Sigmoid colon (tissue), 7 donors: Measurements from ENCODE around the gene COL1A2. TPM values are rescaled to one million over a fixed set of nuclear protein-coding genes. Genes with fewer than 3 reads are reported as not detected.

Experiments used
- DNase-seq: peaks from one replicate; pipeline ENCODE4 v3.0.0-alpha.2; 2019
- H3K27ac ChIP-seq, 4 donors: fragments of 200-600 bp; sonication (generic); one replicate each; pipeline ENCODE4 v1.5.1; 2016 to 2019; ENCODE audit warnings: mild to moderate bottlenecking in 1 of 4
- H3K27me3 ChIP-seq, 3 donors: fragments of 200-600 bp; sonication (generic); one replicate each; pipeline ENCODE4 v1.5.1; 2019; ENCODE audit warnings: mild to moderate bottlenecking in 1 of 3
- H3K36me3 ChIP-seq, 4 donors: fragments of 200-600 bp; sonication (generic); one replicate each; pipeline ENCODE4 v1.5.1; 2016 to 2019
- H3K4me1 ChIP-seq, 4 donors: fragments of 200-600 bp; sonication (generic); one replicate each; pipeline ENCODE4 v1.5.1; 2017 to 2019
- H3K4me3 ChIP-seq, 4 donors: fragments of 200-600 bp; sonication (generic); one replicate each; pipeline ENCODE4 v1.5.1; 2017 to 2019; ENCODE audit warnings: mild to moderate bottlenecking in 2 of 4, moderate library complexity in 1 of 4
- H3K9me3 ChIP-seq, 4 donors: fragments of 200-600 bp in 3 of 4; sonication (generic) in 3 of 4; one replicate each; pipeline versions ENCODE4 v1.5.1 to v1.6.1; 2013 to 2019
- CTCF ChIP-seq, 4 experiments: fragments of 450-650 bp in 3 of 4; fragments of 200-600 bp in 1 of 4; IDR thresholded peaks; one replicate each; pipeline ENCODE4 v1.5.1; 2016 to 2019; ENCODE audit warnings: antibody characterized with exemption in 4 of 4, mild to moderate bottlenecking in 3 of 4, moderate library complexity in 2 of 4
- EP300 ChIP-seq, 4 donors: sonication (generic); formaldehyde crosslinking; IDR thresholded peaks; one replicate each; pipeline ENCODE4 v1.6.1; 2017; ENCODE audit warnings: antibody characterized with exemption in 4 of 4
- POLR2A ChIP-seq, 2 donors: fragments of 450-650 bp; IDR thresholded peaks; one replicate each; pipeline ENCODE4 v1.6.1; 2016; ENCODE audit warnings: antibody characterized with exemption in 2 of 2, mild to moderate bottlenecking in 2 of 2, moderate library complexity in 2 of 2
- POLR2AphosphoS5 ChIP-seq, 4 donors: sonication (generic); formaldehyde crosslinking; IDR thresholded peaks; one replicate each; pipeline ENCODE4 v1.6.1; 2017; ENCODE audit warnings: antibody characterized with exemption in 4 of 4
- WGBS, 2 donors: extraction: QIAGEN DNeasy Blood & Tissue Kit; methylation state at CpG; one replicate each; pipeline ENCODE4 v1.1.7; 2013; 5-methylcytosine and 5-hydroxymethylcytosine counted together
- intact Hi-C: fragments of 100-400 bp; cut with DNase I; formaldehyde crosslinking; loops from one replicate; pipeline ENCODE4 v1.15.1; 2023
- polyA plus RNA-seq, 3 donors: library from polyadenylated mRNA; stranded (reverse); fragments of 200-250 nt; gene quantifications; one replicate each; pipeline ENCODE4 v1.2.3, GENCODE V29; 2013
- total RNA-seq, 4 donors: library from RNA; depleted of rRNA; stranded (reverse); fragments of >200 nt; gene quantifications; one replicate each; pipeline ENCODE4 v1.1.0, GENCODE V29; 2016
- donor health status: healthy with polysubstance abuse.
- donor health status: Bipolar disorder and iron deficiency.
- donor health status: healthy.

Gene COL1A2
- total and polyA plus RNA-seq, 7 donors = 12.3 to 1,047 (median 104) TPM

GRCh38 chr7:94376281-94376680 lies 18.4 kb upstream of the COL1A2 start:
- intact Hi-C loops = no loop called here
- peak overlapping the region; percentile 86 to 95 (median 86) for H3K27ac ChIP-seq
- H3K27me3 ChIP-seq = no peaks in the 10 kb centered on the region
- 84 to 88% methylated on average over 1 of the region's 1 CpG for WGBS, 2 donors
- H3K4me3 ChIP-seq = no peak overlapping the region
- no peaks in the 10 kb centered on the region for H3K36me3 ChIP-seq
- peaks cover 0 to 53% (median 35%) of the 10 kb centered on the region in 4 donors for H3K4me1 ChIP-seq
- no peak for DNase-seq
- H3K9me3 ChIP-seq = no peaks in the 10 kb centered on the region
- TF ChIP-seq CTCF (IDR thresholded peaks at IDR 0.05) (no peak), POLR2A (IDR thresholded peaks at IDR 0.05) (no peak), EP300 (IDR thresholded peaks at IDR 0.05) (no peak), POLR2AphosphoS5 (IDR thresholded peaks at IDR 0.05) (no peak)

GRCh38 chr7:94378356-94378755 lies 16.3 kb upstream of the COL1A2 start:
- intact Hi-C loops = no loop called here

GRCh38 chr7:94380264-94380663 lies 14.4 kb upstream of the COL1A2 start:
- intact Hi-C loops = no loop called here
- H3K4me1 ChIP-seq = peaks cover 0 to 34% (median 23%) of the 10 kb centered on the region in 4 donors
- no peak for TF ChIP-seq POLR2AphosphoS5 (IDR thresholded peaks at IDR 0.05)
- TF ChIP-seq EP300 (IDR thresholded peaks at IDR 0.05) = no peak
- TF ChIP-seq CTCF (IDR thresholded peaks at IDR 0.05) = no peak
- no peak for TF ChIP-seq POLR2A (IDR thresholded peaks at IDR 0.05)
- H3K36me3 ChIP-seq = no peaks in the 10 kb centered on the region
- H3K4me3 ChIP-seq = no peak overlapping the region
- DNase-seq = no peak
- H3K27me3 ChIP-seq = no peaks in the 10 kb centered on the region
- no peak overlapping the region for H3K27ac ChIP-seq
- no peaks in the 10 kb centered on the region for H3K9me3 ChIP-seq

More at GRCh38 chr7:94378356-94378755, 16.3 kb upstream of the COL1A2 start:
- DNase-seq = no peak
- TF ChIP-seq EP300 (IDR thresholded peaks at IDR 0.05) (no peak), POLR2A (IDR thresholded peaks at IDR 0.05) (no peak), POLR2AphosphoS5 (IDR thresholded peaks at IDR 0.05) (no peak), CTCF (IDR thresholded peaks at IDR 0.05) (no peak)
- peaks cover 0 to 53% (median 35%) of the 10 kb centered on the region in 4 donors for H3K4me1 ChIP-seq
- H3K9me3 ChIP-seq = no peaks in the 10 kb centered on the region
- H3K27me3 ChIP-seq = no peaks in the 10 kb centered on the region
- 30 to 55% methylated on average over 3 of the region's 3 CpGs for WGBS, 2 donors
- H3K27ac ChIP-seq = peak overlapping the region in 1 of 4 donors; percentile 95
- no peak overlapping the region for H3K4me3 ChIP-seq
- H3K36me3 ChIP-seq = no peaks in the 10 kb centered on the region

GRCh38 chr7:94382132-94382531 lies 12.6 kb upstream of the COL1A2 start:
- H3K36me3 ChIP-seq = no peaks in the 10 kb centered on the region
- WGBS, 2 donors = 69 to 91% methylated on average over 3 of the region's 3 CpGs
- intact Hi-C loops = no loop called here
- H3K4me3 ChIP-seq = no peak overlapping the region
- H3K27ac ChIP-seq = no peak overlapping the region
- no peaks in the 10 kb centered on the region for H3K27me3 ChIP-seq
- no peak for DNase-seq
- peaks cover 0 to 15% (median 12%) of the 10 kb centered on the region in 4 donors for H3K4me1 ChIP-seq
- TF ChIP-seq POLR2A (IDR thresholded peaks at IDR 0.05) (no peak), POLR2AphosphoS5 (IDR thresholded peaks at IDR 0.05) (no peak), CTCF (IDR thresholded peaks at IDR 0.05) (no peak), EP300 (IDR thresholded peaks at IDR 0.05) (no peak)
- H3K9me3 ChIP-seq = no peaks in the 10 kb centered on the region

GRCh38 chr7:94382746-94383145 lies 11.9 kb upstream of the COL1A2 start:
- no peak overlapping the region for H3K27ac ChIP-seq
- intact Hi-C loops = no loop called here
- no peak for TF ChIP-seq POLR2AphosphoS5 (IDR thresholded peaks at IDR 0.05)
- TF ChIP-seq CTCF (IDR thresholded peaks at IDR 0.05) = no peak
- no peak for TF ChIP-seq POLR2A (IDR thresholded peaks at IDR 0.05)
- no peak for TF ChIP-seq EP300 (IDR thresholded peaks at IDR 0.05)
- WGBS, 2 donors = 43 to 70% methylated on average over 1 of the region's 1 CpG
- H3K9me3 ChIP-seq = no peaks in the 10 kb centered on the region
- H3K27me3 ChIP-seq = no peaks in the 10 kb centered on the region
- H3K4me1 ChIP-seq = peaks cover 0 to 9% (median 6%) of the 10 kb centered on the region in 4 donors
- H3K36me3 ChIP-seq = no peaks in the 10 kb centered on the region
- DNase-seq = no peak
- H3K4me3 ChIP-seq = no peak overlapping the region
